GM18873 (cell line): ENCODE measurements around the gene USP13.
"Not testable (repeated sequence)": the region's sequence is repeated elsewhere in the genome, so short reads cannot be mapped to it uniquely, and the experiment has no call there.

ENCODE experiments used
- ATAC-seq: cut with Tn5 transposase; IDR thresholded peaks from one replicate; pipeline ENCODE4 v1.9.1; 2021; ENCODE audit warnings: mild to moderate bottlenecking, moderate library complexity, moderate number of reproducible peaks; ENCODE audit not compliant: unreplicated experiment, low FRiP score

Gene USP13

DNA sequence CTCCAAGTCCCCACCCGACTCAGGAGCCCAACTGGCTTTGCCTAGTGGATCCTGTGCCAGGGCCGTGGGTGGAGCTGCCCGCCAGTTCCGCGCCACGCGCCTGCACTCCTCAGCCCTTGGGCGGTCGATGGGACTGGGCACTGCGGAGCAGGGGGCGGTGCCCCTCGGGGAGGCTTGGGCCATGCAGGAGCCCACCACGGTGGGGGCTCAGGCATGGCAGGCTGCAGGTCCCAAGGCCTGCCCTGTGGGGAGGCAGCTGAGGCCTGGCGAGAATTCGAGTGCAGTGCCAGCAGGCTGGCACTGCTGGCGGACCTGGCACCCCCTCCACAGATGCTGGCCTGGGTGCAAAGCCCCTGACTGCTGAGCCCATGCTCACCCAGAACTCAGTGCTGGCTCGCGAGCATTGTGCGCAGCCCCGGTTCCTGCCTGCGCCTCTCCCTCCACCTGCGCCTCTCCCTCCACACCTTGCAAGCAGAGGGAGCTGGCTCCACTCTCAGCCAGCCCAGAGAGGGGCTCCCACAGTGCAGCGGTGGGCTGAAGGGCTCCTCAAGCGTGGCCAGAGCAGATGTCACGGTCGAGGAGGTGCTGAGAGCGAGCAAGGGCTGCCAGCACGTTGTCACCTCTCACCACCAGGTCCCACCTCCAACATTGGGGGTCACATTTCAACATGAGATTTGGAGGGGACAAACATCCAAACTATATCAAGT is 122.7 kb downstream of the USP13 start:
- ATAC-seq: no peak

GRCh38 chr3:179782841-179783240 is 130.0 kb downstream of the USP13 start:
- ATAC-seq: not testable (repeated sequence)

DNA sequence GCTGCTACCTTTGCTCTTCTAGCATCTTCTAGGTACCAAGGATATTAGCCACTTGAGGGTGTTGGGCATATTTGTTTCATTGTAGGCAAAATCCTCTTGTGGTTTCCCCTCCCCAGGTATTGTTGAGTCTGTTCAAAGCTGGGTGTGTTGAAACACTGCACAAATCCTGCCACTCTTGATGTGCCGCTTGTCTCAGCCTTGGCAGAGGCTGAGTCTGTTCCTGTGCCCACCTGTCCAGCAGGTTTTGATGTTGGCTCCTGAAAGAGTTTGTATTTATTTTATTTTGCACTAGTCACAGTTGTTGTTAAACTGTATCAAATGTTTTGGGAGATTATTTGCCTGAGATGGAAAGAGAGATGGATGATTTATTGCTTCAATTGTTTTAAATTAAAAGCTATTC is 136.2 kb downstream of the USP13 start:
- no peak for ATAC-seq

DNA sequence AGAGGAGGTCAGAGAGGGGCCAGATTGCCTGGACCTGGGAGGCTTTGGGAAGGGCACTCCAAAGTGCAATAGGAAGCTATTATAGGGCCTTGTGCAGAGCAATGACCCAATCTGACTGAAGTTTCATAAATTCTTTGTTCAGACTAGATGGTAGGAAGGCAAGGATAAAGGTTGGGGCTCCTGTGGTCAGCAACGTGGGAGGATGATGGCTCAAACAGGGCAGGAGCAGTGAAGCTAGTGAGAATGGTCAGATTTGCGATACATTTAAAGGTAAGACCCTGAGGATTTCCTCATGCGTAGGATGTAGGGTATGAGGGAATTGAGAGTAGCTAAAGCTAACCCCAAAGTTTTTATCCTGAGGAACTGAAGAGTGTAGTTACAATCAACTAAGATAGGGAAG is 139.0 kb downstream of the USP13 start:
- ATAC-seq: no peak

- ATAC-seq: no peak
Observed at GRCh38 chr3:179794355-179794754, 141.5 kb downstream of the USP13 start.

GRCh38 chr3:179796421-179796820 is 143.6 kb downstream of the USP13 start:
- ATAC-seq: no peak

DNA sequence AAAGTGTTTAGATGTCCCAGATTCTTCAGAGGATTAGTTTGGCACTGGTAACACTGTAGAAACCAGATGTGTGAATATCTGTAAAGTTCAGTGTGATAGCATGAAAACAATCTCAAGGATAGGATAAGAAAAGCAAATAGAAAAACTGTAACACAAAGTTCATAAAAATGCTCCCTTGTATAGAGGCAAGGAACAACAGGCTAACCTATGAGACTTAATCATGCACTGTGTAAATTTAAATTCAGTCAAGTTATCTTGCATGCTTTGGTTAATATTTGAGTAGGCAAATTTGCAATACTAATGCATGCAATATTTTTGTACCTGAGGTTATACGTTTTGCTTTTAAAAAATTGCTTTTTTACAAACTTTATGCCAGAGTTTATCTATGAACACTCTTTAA is 144.4 kb downstream of the USP13 start:
- no peak for ATAC-seq

DNA sequence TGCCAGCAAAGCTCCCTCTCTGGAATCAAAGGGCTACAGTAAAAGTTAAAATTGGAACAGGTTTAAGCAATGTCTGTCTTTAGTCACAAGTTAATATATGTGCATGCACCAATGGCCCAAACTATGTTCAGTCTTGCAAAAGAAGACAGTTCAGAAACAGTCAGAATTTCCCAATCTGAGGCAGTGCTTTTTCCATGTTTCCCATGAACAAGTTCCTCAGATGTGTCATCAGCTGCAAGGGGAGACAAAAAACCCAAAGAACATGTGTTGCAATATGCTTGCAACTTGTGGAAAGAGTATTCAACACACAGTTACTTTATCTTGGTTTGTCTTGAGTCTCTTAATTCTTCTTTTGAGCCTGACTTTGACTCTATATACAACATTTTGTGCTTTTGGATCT is 148.4 kb downstream of the USP13 start:
- ATAC-seq: no peak

GRCh38 chr3:179801856-179802255 is 149.0 kb downstream of the USP13 start:
- no peak for ATAC-seq

DNA sequence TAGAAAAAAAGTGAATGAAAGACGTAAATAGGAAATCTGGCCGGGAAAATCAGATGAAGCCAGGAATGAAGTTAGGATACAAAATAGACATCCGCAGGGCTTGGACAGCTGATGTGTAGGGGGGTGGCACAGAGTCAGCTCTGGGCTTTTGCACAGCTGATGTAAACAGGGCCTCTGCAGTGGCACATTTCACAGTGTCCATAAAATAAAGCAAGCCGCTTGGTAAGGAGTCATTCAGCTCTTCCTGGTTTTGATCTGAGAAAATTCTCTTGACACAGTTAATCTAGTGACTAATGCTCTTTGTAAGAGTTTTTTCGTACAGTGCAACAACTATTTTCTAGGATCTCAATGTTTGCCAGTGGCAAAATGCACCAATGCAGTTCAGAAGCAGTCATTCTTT is 153.3 kb downstream of the USP13 start:
- no peak for ATAC-seq

DNA sequence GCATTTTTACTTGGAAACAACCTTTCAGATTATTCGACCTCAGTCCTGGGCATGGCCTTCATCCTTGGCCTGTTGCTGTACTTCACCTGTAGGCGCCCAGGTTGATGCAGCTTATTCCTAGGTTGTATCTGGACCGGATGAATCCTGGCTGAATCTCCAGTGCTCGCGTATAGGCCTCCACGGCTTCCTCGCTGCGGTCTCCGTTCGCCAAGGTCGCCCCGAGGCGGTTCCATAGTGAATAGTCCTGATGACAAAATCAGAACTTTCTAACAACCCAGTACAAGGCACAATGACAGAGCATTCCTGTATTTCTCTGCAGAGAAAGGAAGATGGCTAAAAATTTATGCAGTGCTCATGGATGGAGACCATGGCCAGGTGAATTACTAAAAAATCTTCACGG is 154.7 kb downstream of the USP13 start:
- no peak for ATAC-seq

DNA sequence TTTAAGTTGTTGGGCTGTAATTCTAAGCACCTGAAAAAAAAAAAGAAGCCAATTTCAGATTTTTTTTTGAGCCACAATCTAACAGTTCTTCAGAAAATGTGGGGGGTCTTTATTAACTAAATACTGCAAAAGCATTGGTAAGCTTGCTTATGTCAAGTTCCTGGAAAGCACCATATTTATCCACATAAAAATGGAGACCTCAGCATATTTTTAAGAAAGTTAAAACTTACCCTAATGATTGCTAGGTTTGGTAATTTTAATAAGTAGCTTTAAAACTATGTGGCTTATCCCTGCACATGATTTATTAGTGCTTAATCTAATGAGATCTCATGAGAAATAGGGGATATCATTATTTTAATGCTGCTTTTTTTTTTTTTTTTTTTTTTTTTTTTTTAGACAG is 156.8 kb downstream of the USP13 start:
- no peak for ATAC-seq

DNA sequence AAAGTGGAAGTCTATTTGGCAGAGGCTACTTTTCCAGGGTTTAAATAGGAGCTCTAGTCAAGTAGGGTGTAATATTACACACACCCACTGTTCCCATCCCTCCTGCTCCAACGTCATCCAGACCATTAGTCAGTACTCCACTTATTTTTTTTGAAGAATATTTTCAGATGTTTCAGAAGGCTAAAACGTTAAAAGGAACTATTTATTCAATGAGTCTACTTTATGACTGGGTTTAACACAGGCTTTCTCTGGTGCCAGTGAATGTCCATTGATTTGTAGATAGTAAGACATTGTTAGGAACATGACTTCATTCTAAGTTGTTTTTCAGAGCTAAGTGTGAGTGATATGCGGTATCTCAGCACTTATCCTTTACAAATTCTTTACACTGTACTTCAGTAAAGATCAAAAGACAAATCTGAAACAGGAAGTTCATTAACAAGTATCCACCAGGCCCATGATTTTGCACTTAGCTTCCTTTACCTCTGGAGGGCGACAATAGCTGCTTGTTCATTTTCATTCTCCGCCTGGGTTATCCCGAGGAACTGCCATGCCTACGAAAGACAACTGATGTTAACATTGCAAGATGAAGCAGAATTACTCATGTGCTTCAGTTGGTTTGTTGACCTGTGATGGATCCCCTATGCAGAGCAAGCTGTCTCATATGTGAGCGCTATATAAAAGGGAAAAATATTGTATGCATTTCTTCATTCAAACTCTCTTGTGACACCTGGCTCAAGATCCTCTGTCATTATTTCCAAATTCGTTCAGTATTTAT is 158.7 kb downstream of the USP13 start:
- ATAC-seq: peak; percentile 73

DNA sequence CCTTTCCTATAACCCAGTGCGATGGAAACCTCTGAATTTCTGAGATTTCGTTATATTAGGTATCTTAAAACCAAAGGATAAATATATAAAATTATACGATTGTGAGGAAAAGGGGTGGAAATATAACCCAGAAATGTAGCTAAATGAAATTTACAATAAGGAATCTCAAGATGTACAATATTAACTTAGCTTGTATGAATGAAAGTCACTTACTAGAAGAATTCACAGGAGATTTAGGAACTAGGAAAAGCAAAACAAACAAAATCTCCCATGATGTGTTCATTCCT is 159.2 kb downstream of the USP13 start:
- no peak for ATAC-seq

DNA sequence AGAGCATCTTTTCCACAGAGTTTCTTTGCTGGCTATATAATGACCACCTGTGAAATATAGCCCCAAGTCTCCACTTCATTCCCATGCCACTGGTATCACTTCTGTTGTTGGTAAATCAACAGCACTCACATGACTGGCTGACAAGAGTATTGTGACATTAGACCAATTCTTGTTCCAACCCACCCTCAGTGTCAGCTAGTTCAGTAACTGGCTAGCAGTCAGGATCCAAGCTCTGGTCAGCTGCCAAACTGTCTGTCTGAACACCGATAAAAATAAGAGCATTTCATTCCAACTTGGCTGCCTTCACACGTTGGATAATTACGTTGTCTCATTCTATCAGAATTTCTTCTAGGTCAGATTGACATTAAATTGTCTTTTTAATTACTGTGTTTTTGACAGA is 166.5 kb downstream of the USP13 start:
- no peak for ATAC-seq

GRCh38 chr3:179822296-179822695 is 169.5 kb downstream of the USP13 start:
- ATAC-seq: no peak

DNA sequence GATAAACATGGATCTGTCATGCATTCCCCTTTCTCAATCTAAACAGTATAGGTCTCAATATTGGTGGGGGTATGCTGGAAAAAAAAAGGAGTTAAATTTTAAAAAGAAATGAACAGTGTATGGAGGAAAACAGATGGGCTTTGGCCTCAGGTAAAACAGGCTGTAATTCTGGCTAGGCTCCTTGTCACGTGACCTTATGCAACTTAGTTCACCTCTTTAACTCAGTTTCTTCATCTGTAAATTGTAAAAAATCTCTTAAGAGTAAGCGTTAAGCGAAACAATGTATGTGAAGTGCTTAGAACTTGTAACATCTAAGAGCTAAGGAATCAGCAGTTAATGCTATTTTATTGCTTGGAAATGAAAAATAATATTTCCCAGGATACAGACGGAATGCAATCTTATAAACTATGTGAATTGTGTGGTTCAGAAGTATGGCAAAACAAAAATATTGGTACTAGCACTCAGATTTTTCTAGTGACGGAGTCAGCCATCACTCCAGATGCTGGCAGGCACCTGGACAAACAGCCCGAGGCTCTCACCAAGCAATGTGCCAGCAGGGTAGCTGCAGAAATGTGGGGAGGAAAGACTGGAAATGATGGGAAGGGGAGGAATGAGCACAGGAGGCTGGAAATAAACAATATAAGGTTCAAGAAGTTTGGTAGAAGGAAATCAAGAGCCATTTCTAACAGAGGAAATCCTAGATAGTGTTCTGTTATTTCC is 172.8 kb downstream of the USP13 start:
- no peak for ATAC-seq

- no peak for ATAC-seq
Observed at GRCh38 chr3:179826247-179826637, 173.4 kb downstream of the USP13 start.

DNA sequence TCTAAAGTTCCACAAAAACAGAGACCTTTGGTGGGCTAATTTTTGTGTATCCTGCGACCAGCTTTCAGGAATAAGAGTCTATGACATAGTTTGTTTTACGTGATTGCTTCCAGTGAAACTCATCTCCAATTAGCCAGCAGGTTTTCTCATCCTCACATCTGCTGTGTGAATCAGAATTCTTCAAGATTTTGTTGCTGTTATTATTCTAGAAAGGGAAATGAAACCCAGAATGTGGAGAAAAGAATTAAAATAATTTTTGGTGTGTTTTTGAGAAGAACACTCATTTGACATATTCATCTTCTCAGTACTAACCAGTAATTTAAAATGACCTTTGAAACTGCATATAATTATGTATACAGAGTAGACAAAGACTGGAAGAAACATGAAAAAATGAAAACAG is 175.9 kb downstream of the USP13 start:
- no peak for ATAC-seq

DNA sequence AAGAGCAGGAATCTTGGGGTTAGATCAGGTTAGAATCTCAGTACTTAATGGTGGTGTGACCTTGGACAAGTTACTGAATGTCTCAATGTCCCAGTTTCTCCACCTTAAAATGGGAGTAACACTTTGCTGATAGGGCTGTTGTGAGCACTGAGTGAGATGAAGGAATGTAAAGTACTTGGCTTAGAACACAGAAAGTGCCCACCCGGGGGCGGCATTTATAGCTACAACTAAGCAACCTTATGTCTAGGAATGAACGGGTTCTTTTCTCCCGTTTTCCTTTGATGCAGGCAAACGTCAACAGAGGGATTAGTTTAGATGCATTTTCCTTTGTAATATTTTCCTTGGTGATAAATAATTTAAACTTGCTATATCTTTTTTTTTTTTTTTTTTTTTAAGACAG is 176.6 kb downstream of the USP13 start:
- no peak for ATAC-seq

DNA sequence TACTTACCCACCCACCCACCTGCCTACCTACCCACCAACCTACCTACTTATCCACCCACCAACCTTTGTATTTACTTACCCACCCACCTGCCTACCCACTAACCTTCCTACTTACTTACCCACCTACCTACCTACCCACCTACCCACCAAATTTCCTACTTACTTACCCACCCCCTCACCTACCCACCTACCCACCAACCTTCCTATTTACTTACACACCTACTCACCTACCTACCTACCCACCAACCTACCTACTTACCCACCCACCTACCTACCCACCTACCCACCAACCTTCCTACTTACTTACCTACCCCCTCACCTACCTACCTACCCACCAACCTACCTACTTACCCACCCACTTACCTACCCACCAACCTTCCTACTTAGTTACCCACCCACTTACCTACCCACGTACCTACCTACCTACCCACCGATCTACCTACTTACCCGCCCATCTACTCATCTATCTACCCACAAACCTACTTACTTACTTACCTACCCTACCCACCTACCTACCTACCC is 179.6 kb downstream of the USP13 start:
- ATAC-seq: no peak

DNA sequence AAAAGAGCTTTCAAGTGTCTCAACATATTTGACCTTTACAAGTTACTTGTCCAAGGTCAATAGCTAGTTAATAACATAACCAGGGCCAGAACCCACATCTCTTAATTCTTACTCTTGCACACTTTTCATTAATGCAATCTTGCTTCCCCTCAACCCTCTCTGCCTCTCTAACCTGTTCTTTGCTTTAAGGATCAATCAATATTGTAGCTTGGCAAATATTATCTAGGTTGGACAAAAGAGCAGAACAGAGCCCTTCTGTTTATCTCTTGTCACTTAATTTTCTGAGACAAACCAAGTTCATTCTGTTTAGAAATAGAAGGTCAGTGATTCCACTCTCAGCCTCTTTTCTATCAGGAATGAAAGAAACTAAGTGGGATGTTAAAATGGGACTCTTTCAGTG is 180.5 kb downstream of the USP13 start:
- no peak for ATAC-seq
